ENCODE data around the gene ZAP70.

The ZAP70 gene

DNA sequence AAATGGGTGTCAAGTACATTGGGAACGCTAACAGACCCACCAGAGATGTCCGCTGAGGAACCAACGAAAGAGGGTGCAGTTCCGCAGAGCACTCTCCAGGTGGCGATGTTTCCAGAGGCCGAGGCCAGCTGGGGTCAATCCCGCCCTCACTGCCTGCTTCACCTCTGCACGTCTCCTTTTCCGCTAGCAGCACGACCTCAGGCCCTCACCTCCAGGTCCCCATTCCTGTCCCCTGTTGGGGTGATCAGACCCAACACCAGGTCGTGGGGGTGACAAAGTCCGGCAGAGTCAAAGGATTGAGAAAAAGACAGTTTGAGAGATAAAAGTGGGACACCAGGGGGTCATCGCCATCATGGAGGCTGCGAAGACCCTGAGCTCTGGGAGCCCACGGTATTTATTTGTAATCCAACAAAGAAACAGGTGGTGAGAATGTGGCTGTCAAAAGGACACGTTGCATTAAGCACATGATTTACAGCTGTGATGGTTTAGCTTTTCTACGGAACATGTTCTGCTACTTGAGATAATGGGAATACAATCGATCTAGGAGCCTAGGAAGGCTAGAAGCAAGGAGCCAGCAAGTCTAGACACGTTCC lies 27.3 kb downstream of the ZAP70 start:
- CTCF ChIA-PET, result interaction anchor here (0.7 to 3.0 kb wide), 13 partner anchors 11 to 652 kb away, joined by 3 to 13 read pairs (median 4); partner anchors contain the start of gene ACTR1B
- POLR2A ChIA-PET, result interaction anchor here (1.0 to 2.3 kb wide), 5 partner anchors 11 to 150 kb away, joined by 3 to 8 read pairs (median 3); partner anchors contain the start of gene ACTR1B
- TF ChIP-seq FOXM1 (IDR thresholded peaks at IDR 0.05; ENCODE audit: borderline replicate concordance) (0 out of 2 replicates have a peak, but pooled peaks have one; percentile 22), HDGF (IDR thresholded peaks at IDR 0.05; ENCODE audit: borderline replicate concordance) (no peak), CTBP1 (IDR thresholded peaks at IDR 0.05; ENCODE audit: borderline replicate concordance) (no peak), LEF1 (IDR thresholded peaks at IDR 0.05; ENCODE audit: borderline replicate concordance) (no peak), ELF4 (IDR thresholded peaks at IDR 0.05) (no peak), ARNT (IDR thresholded peaks at IDR 0.05) (no peak), L3MBTL2 (conservative IDR thresholded peaks at IDR 0.05) (peak; percentile 27)
- TF ChIP-seq, protein P1, sequence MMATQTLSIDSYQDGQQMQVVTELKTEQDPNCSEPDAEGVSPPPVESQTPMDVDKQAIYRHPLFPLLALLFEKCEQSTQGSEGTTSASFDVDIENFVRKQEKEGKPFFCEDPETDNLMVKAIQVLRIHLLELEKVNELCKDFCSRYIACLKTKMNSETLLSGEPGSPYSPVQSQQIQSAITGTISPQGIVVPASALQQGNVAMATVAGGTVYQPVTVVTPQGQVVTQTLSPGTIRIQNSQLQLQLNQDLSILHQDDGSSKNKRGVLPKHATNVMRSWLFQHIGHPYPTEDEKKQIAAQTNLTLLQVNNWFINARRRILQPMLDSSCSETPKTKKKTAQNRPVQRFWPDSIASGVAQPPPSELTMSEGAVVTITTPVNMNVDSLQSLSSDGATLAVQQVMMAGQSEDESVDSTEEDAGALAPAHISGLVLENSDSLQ (IDR thresholded peaks at IDR 0.05), result peak; percentile 76
- DNase-seq (ENCODE audit: extremely low spot score), result peak; percentile 85

DNA sequence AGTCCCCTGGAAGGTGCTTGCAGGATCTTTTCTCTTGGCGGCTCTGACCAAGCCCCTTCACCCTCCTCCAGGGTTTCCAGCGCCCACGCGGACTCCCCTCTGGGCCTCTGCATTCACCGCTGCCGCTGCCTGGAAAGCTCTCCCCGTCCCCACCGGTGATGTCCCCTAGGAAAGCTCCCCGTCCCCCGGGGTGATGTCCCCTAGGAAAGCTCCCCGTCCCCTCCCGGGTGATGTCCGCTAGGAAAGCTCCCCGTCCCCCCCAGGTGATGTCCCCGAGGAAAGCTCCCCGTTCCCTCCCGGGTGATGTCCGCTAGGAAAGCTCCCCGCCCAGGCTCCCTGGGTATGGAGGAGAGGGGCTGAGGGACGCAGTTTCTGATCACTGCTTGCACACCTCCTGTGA lies 27.9 kb downstream of the ZAP70 start:
- TF ChIP-seq FOXM1 (IDR thresholded peaks at IDR 0.05; ENCODE audit: borderline replicate concordance) (no peak), ARNT (IDR thresholded peaks at IDR 0.05) (no peak), TARDBP (IDR thresholded peaks at IDR 0.05) (no peak), SP1 (IDR thresholded peaks at IDR 0.05) (no peak), FOXA1 (IDR thresholded peaks at IDR 0.05) (no peak), ELF4 (IDR thresholded peaks at IDR 0.05) (no peak), FOXK2 (IDR thresholded peaks at IDR 0.05) (no peak), SUZ12 (IDR thresholded peaks at IDR 0.05) (no peak), CTBP1 (IDR thresholded peaks at IDR 0.05; ENCODE audit: borderline replicate concordance) (no peak), NFRKB (IDR thresholded peaks at IDR 0.05) (no peak), ZNF384 (IDR thresholded peaks at IDR 0.05) (no peak), BHLHE40 (IDR thresholded peaks at IDR 0.05; ENCODE audit: borderline replicate concordance) (no peak), LEF1 (IDR thresholded peaks at IDR 0.05; ENCODE audit: borderline replicate concordance) (no peak), L3MBTL2 (conservative IDR thresholded peaks at IDR 0.05) (no peak), HDGF (IDR thresholded peaks at IDR 0.05; ENCODE audit: borderline replicate concordance) (no peak)
- TF ChIP-seq, protein P1 (IDR thresholded peaks at IDR 0.05), result no peak
- no peak for DNase-seq (ENCODE audit: extremely low spot score)
- POLR2A ChIA-PET, result interaction anchor here (1.0 to 2.3 kb wide), 5 partner anchors 11 to 150 kb away, joined by 3 to 8 read pairs (median 3); partner anchors contain the start of genes ACTR1B and COX5B
- CTCF ChIA-PET, result interaction anchor here (0.7 to 3.0 kb wide), 13 partner anchors 10 to 651 kb away, joined by 3 to 13 read pairs (median 4); partner anchors contain the start of gene ACTR1B

DNA sequence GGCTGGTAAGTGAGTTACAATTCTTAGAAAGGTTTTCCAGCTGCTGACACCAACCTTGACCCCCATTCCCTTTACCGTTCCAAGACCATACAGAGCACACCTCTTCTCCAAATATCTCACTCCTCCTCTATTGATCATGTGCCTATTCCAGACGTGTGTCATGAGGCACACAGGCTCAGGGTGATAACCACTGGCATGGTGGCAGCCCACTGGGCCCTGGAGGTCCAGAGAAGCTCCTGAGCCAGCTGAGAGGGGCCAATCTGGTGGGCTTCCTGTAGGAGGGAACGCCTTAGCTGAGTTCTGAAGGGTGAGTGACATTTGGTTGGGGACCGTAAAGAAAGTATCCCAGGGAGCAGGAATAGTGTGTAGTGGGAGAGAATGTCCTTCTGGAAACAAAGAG lies 28.3 kb downstream of the ZAP70 start:
- ChIA-PET POLR2A (interaction anchor here (1.0 to 2.3 kb wide), 4 partner anchors 12 to 151 kb away, joined by 3 to 8 read pairs (median 4); partner anchors contain the start of genes ACTR1B and COX5B), CTCF (interaction anchor here (1.1 to 3.0 kb wide), 7 partner anchors 12 to 643 kb away, joined by 3 to 13 read pairs (median 5); partner anchors contain the start of gene ACTR1B)
- no peak for DNase-seq (ENCODE audit: extremely low spot score)
- TF ChIP-seq, protein P1 (IDR thresholded peaks at IDR 0.05), result no peak
- TF ChIP-seq HDGF (IDR thresholded peaks at IDR 0.05; ENCODE audit: borderline replicate concordance) (no peak), LEF1 (IDR thresholded peaks at IDR 0.05; ENCODE audit: borderline replicate concordance) (no peak), SUZ12 (IDR thresholded peaks at IDR 0.05) (no peak), FOXA1 (IDR thresholded peaks at IDR 0.05) (no peak), CTBP1 (IDR thresholded peaks at IDR 0.05; ENCODE audit: borderline replicate concordance) (no peak)

DNA sequence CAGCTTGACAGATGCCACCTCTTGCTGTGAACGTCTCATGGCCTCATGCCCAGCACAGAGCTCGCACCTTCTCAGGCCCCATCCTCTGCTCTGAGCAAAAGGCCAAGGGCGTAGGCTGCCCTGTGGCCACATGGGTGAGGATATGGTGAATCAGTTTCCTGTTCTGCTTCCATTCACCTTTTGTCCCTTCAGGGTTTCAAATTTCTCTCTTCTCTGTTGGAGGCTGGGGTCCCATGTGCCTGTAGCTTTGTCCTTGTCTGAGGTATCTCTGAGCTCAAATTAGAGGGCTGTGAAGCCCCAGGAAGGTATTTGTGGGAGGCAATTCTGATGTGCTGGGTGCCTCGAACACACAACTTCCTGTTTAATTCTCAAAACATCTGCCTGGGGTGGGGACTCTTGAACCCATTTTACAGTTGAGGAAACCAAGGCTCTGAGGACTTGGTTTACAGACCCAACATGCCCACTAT lies 29.0 kb downstream of the ZAP70 start:
- ChIA-PET POLR2A (interaction anchor here (1.9 to 2.3 kb wide), 2 partner anchors 78 to 96 kb away, joined by 4 to 8 read pairs; partner anchors contain the start of genes ACTR1B and COX5B), CTCF (interaction anchor here (2.1 to 3.0 kb wide), 2 partner anchors 32 to 42 kb away, joined by 5 to 13 read pairs; no protein-coding TSS in a partner anchor)
- TF ChIP-seq SP1 (IDR thresholded peaks at IDR 0.05), result no peak
- no peak for TF ChIP-seq FOXA1 (IDR thresholded peaks at IDR 0.05)
- TF ChIP-seq CTBP1 (IDR thresholded peaks at IDR 0.05; ENCODE audit: borderline replicate concordance), result no peak
- TF ChIP-seq ZNF384 (IDR thresholded peaks at IDR 0.05), result no peak
- no peak for TF ChIP-seq SUZ12 (IDR thresholded peaks at IDR 0.05)
- TF ChIP-seq LEF1 (IDR thresholded peaks at IDR 0.05; ENCODE audit: borderline replicate concordance), result no peak
- TF ChIP-seq, protein P1 (IDR thresholded peaks at IDR 0.05), result no peak
- TF ChIP-seq ELF4 (IDR thresholded peaks at IDR 0.05), result no peak
- no peak for TF ChIP-seq NFRKB (IDR thresholded peaks at IDR 0.05)
- TF ChIP-seq FOXM1 (IDR thresholded peaks at IDR 0.05; ENCODE audit: borderline replicate concordance), result no peak
- TF ChIP-seq TARDBP (IDR thresholded peaks at IDR 0.05), result no peak
- no peak for TF ChIP-seq ARNT (IDR thresholded peaks at IDR 0.05)
- TF ChIP-seq HDGF (IDR thresholded peaks at IDR 0.05; ENCODE audit: borderline replicate concordance), result no peak
- DNase-seq (ENCODE audit: extremely low spot score), result no peak

DNA sequence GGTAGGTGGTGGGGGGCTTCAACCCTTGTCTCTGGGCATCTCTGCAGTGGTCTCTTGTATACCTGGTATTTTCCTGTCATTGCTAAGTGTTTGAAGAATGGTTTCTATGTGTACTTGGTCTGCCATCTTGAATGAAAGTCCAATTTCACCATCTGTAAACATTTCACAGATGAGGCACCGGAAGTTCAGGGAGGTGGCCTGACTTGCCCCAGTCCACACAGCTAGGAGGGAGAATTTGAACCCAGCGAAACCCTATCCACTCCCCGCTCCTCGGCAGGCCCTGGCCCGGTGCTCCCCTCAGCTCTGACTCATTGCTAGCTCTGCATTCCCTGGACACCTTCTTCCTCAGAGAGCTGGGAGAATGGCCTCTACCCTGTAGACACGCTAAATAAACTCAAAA lies 30.5 kb downstream of the ZAP70 start:
- no peak for TF ChIP-seq FOXK2 (IDR thresholded peaks at IDR 0.05)
- TF ChIP-seq BHLHE40 (IDR thresholded peaks at IDR 0.05; ENCODE audit: borderline replicate concordance), result no peak
- TF ChIP-seq CTBP1 (IDR thresholded peaks at IDR 0.05; ENCODE audit: borderline replicate concordance), result no peak
- no peak for TF ChIP-seq ELF4 (IDR thresholded peaks at IDR 0.05)
- no peak for TF ChIP-seq LEF1 (IDR thresholded peaks at IDR 0.05; ENCODE audit: borderline replicate concordance)
- no peak for TF ChIP-seq ARNT (IDR thresholded peaks at IDR 0.05)
- TF ChIP-seq SP1 (IDR thresholded peaks at IDR 0.05), result no peak
- no peak for TF ChIP-seq HDGF (IDR thresholded peaks at IDR 0.05; ENCODE audit: borderline replicate concordance)
- TF ChIP-seq ZNF384 (IDR thresholded peaks at IDR 0.05), result no peak
- CTCF ChIA-PET, result interaction anchor here (2.1 kb wide), 1 partner anchor 30 kb away, joined by 5 read pairs; no protein-coding TSS in a partner anchor
- POLR2A ChIA-PET, result no interaction called here
- no peak for DNase-seq (ENCODE audit: extremely low spot score)

Measured in HEK293T (cell line).